Neural progenitor cell (in vitro differentiated cells): Measurements from ENCODE around the gene ABHD17B. TPM values are rescaled to one million over a fixed set of nuclear protein-coding genes. Genes with fewer than 3 reads are reported as not detected.

Source experiments
- DNase-seq: peaks from one replicate; pipeline ENCODE4 v3.0.0-alpha.2; 2016; ENCODE audit warnings: low spot score
- H2AFZ ChIP-seq: fragments of 200-600 bp; sonication (generic); replicated peaks from 2 replicates; pipeline ENCODE4 v1.6.1; 2016; ENCODE audit warnings: antibody characterized with exemption
- H3F3A ChIP-seq: fragments of 200-600 bp; sonication (generic); 2 replicates; pipeline ENCODE4 v1.6.1; 2016; ENCODE audit warnings: antibody characterized with exemption, low read depth
- H3K27ac ChIP-seq: fragments of 200-600 bp; sonication (generic); 2 replicates; pipeline ENCODE4 v1.5.1; 2016; ENCODE audit warnings: mild to moderate bottlenecking
- H3K27me3 ChIP-seq: fragments of 200-600 bp; sonication (generic); 2 replicates; pipeline ENCODE4 v1.6.1; 2016; ENCODE audit warnings: mild to moderate bottlenecking, moderate library complexity
- H3K36me3 ChIP-seq: fragments of 200-600 bp; sonication (generic); 2 replicates; pipeline ENCODE4 v1.5.1; 2016
- H3K4me1 ChIP-seq: fragments of 200-600 bp; sonication (generic); 2 replicates; pipeline ENCODE4 v1.6.1; 2016; ENCODE audit warnings: mixed run types
- H3K4me2 ChIP-seq: fragments of 200-600 bp; sonication (generic); 2 replicates; pipeline ENCODE4 v1.6.1; 2016
- H3K4me3 ChIP-seq: fragments of 200-600 bp; sonication (generic); 2 replicates; pipeline ENCODE4 v1.5.1; 2016
- H3K79me2 ChIP-seq: fragments of 200-600 bp; sonication (generic); 2 replicates; pipeline ENCODE4 v1.6.1; 2016; ENCODE audit warnings: low read depth
- H3K9ac ChIP-seq: fragments of 200-600 bp; sonication (generic); 2 replicates; pipeline ENCODE4 v1.6.1; 2016
- H3K9me3 ChIP-seq: fragments of 200-600 bp; sonication (generic); 2 replicates; pipeline ENCODE4 v1.5.1; 2016; ENCODE audit warnings: low read depth
- H4K20me1 ChIP-seq: fragments of 200-600 bp; sonication (generic); 2 replicates; pipeline ENCODE4 v1.6.1; 2016; ENCODE audit warnings: low read depth
- H3K27ac Mint-ChIP-seq: 3 replicates; pipeline ENCODE4 v1.8.0; 2021; ENCODE audit warnings: mixed read lengths
- H3K27me3 Mint-ChIP-seq: 2 replicates; pipeline ENCODE4 v1.8.0; 2022; ENCODE audit warnings: low read depth, mild to moderate bottlenecking, inconsistent platforms, moderate library complexity, mixed read lengths; ENCODE audit not compliant: insufficient read depth
- H3K36me3 Mint-ChIP-seq: 3 replicates; pipeline ENCODE4 v1.8.0; 2021; ENCODE audit warnings: mixed read lengths
- H3K4me1 Mint-ChIP-seq: 3 replicates; pipeline ENCODE4 v1.8.0; 2021; ENCODE audit warnings: mixed read lengths
- H3K4me3 Mint-ChIP-seq: 3 replicates; pipeline ENCODE4 v1.8.0; 2021; ENCODE audit warnings: mild to moderate bottlenecking, moderate library complexity, mixed read lengths
- H3K9me3 Mint-ChIP-seq: 3 replicates; pipeline ENCODE4 v1.8.0; 2020; ENCODE audit warnings: mixed read lengths
- EZH2 ChIP-seq: fragments of 200-600 bp; sonication (generic); IDR thresholded peaks from 2 replicates; pipeline ENCODE4 v1.6.1; 2017; ENCODE audit warnings: antibody characterized with exemption, mild to moderate bottlenecking, moderate library complexity
- EZH2phosphoT487 ChIP-seq: fragments of 200-600 bp; sonication (generic); IDR thresholded peaks from 2 replicates; pipeline ENCODE4 v1.6.1; 2017; ENCODE audit warnings: antibody characterized with exemption
- total RNA-seq: library from RNA; depleted of rRNA; stranded (reverse); fragments of >200 nt; gene quantifications from 2 replicates; pipeline ENCODE4 v1.2.3, GENCODE V29; 2015; ENCODE audit warnings: low replicate concordance
- TF ChIP-seq, protein P1 (sequence below): fragments of 200-600 bp; sonication (generic); IDR thresholded peaks from 2 replicates; pipeline ENCODE4 v1.5.1; 2017; ENCODE audit warnings: antibody characterized with exemption, mild to moderate bottlenecking

Gene ABHD17B
- total RNA-seq, 1 donor from 2014 or later = 96.6 TPM

GRCh38 chr9:71944754-71945375 lies 33.9 kb upstream of the ABHD17B start:
- Mint-ChIP-seq H3K4me3 (no peak overlapping the region), H3K9me3 (no peaks in the 10 kb centered on the region), H3K4me1 (no peaks in the 10 kb centered on the region), H3K36me3 (peaks cover 2% of the 10 kb centered on the region), H3K27ac (no peak overlapping the region), H3K27me3 (no peaks in the 10 kb centered on the region)
- peaks cover 20% of the 10 kb centered on the region for H3K4me1 ChIP-seq
- H4K20me1 ChIP-seq = no peaks in the 10 kb centered on the region
- DNase-seq = no peak
- H3K79me2 ChIP-seq = peaks cover 35% of the 10 kb centered on the region
- H3K36me3 ChIP-seq = no peaks in the 10 kb centered on the region
- H2AFZ ChIP-seq = no peak overlapping the region
- H3K4me2 ChIP-seq = peak overlapping the region; percentile 14
- H3K27ac ChIP-seq = peak overlapping the region; percentile 56
- H3K9ac ChIP-seq = no peak overlapping the region
- TF ChIP-seq EZH2 (no peak), EZH2phosphoT487 (no peak)
- TF ChIP-seq, protein P1, sequence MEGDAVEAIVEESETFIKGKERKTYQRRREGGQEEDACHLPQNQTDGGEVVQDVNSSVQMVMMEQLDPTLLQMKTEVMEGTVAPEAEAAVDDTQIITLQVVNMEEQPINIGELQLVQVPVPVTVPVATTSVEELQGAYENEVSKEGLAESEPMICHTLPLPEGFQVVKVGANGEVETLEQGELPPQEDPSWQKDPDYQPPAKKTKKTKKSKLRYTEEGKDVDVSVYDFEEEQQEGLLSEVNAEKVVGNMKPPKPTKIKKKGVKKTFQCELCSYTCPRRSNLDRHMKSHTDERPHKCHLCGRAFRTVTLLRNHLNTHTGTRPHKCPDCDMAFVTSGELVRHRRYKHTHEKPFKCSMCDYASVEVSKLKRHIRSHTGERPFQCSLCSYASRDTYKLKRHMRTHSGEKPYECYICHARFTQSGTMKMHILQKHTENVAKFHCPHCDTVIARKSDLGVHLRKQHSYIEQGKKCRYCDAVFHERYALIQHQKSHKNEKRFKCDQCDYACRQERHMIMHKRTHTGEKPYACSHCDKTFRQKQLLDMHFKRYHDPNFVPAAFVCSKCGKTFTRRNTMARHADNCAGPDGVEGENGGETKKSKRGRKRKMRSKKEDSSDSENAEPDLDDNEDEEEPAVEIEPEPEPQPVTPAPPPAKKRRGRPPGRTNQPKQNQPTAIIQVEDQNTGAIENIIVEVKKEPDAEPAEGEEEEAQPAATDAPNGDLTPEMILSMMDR = no peak
- no peaks in the 10 kb centered on the region for H3K9me3 ChIP-seq
- peaks cover 12% of the 10 kb centered on the region for H3F3A ChIP-seq
- H3K4me3 ChIP-seq = no peak overlapping the region
- no peaks in the 10 kb centered on the region for H3K27me3 ChIP-seq

- no peak for DNase-seq
- Histone ChIP-seq H3K9ac (no peak overlapping the region), H3F3A (no peaks in the 10 kb centered on the region), H3K27me3 (no peaks in the 10 kb centered on the region), H3K79me2 (peaks cover 59% of the 10 kb centered on the region), H3K9me3 (no peaks in the 10 kb centered on the region), H3K27ac (no peak overlapping the region), H3K36me3 (no peaks in the 10 kb centered on the region), H4K20me1 (no peaks in the 10 kb centered on the region), H3K4me3 (no peak overlapping the region), H2AFZ (no peak overlapping the region), H3K4me2 (no peak overlapping the region), H3K4me1 (peaks cover 9% of the 10 kb centered on the region)
- Mint-ChIP-seq H3K36me3 (no peaks in the 10 kb centered on the region), H3K27ac (no peak overlapping the region), H3K27me3 (no peaks in the 10 kb centered on the region), H3K4me3 (no peak overlapping the region), H3K4me1 (no peaks in the 10 kb centered on the region), H3K9me3 (no peaks in the 10 kb centered on the region)
- TF ChIP-seq, protein P1 = no peak
- TF ChIP-seq EZH2 = no peak
These were observed 31.1 kb upstream of the ABHD17B start for GRCh38 chr9:71941998-71942567.

DNA sequence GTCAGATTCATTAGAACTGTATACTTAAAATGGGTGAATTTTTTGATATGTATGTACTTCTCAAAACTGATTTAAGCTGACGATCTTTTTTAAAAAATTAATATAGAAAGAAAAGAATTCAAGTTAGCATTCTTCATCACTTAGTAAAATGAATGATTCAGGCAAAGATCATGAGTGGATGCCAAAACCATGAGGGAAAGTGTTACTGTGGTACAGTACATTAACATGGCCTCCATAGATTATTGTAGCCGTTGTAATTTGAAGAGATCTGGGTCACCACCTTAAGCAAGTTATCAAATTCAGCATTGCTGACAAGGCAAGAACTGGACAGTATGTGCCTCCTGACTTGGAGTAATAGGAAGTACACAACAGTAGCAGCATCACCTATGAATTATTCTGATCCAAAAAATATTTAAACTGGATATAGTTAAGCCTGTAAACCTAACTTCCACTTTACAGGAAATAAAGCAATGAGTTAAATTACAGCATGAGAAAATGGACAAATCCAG lies 30.1 kb upstream of the ABHD17B start:
- Histone ChIP-seq H3K4me2 (no peak overlapping the region), H3K79me2 (peaks cover 66% of the 10 kb centered on the region), H3K9ac (no peak overlapping the region), H3K9me3 (no peaks in the 10 kb centered on the region), H3K27ac (no peak overlapping the region), H3K27me3 (no peaks in the 10 kb centered on the region), H3K4me1 (peaks cover 9% of the 10 kb centered on the region), H3F3A (no peaks in the 10 kb centered on the region), H3K36me3 (no peaks in the 10 kb centered on the region), H3K4me3 (no peak overlapping the region), H2AFZ (no peak overlapping the region), H4K20me1 (no peaks in the 10 kb centered on the region)
- Mint-ChIP-seq H3K36me3 (no peaks in the 10 kb centered on the region), H3K27ac (no peak overlapping the region), H3K4me1 (no peaks in the 10 kb centered on the region), H3K9me3 (no peaks in the 10 kb centered on the region), H3K27me3 (no peaks in the 10 kb centered on the region), H3K4me3 (no peak overlapping the region)
- DNase-seq = no peak
- TF ChIP-seq, protein P1 = no peak
- TF ChIP-seq EZH2phosphoT487 (no peak), EZH2 (no peak)
